ENCODE results near the gene RPL7A. TPM values are rescaled to one million over a fixed set of nuclear protein-coding genes. Genes with fewer than 3 reads are reported as not detected.

Gene RPL7A
- total RNA-seq, 1 experiment from 2014 or later = 2,747 TPM

- ATAC-seq = no peak
- no peaks in the 10 kb centered on the region for H3K9me3 Mint-ChIP-seq
- ChIA-PET POLR2A (no interaction called here), CTCF (interaction anchor here (0.8 to 1.7 kb wide), 3 partner anchors 24 to 89 kb away, joined by 3 to 6 read pairs (median 5); partner anchors contain the start of gene ADAMTS13)
- no peaks in the 10 kb centered on the region for H3K36me3 Mint-ChIP-seq
- no peak overlapping the region for H3K27ac Mint-ChIP-seq
- H3K4me1 Mint-ChIP-seq = no peaks in the 10 kb centered on the region
- TF ChIP-seq ERG (CRISPR knock-in tag; IDR thresholded peaks at IDR 0.05) (no peak), ZNF423 (CRISPR knock-in tag; IDR thresholded peaks at IDR 0.05) (no peak), NR2C2 (CRISPR knock-in tag; IDR thresholded peaks at IDR 0.05) (no peak), ZNF671 (CRISPR knock-in tag; IDR thresholded peaks at IDR 0.05) (no peak), ETV6 (CRISPR knock-in tag; IDR thresholded peaks at IDR 0.05) (no peak), ZNF263 (CRISPR knock-in tag; IDR thresholded peaks at IDR 0.05; ENCODE audit: low read depth) (no peak), ATF6 (CRISPR knock-in tag; IDR thresholded peaks at IDR 0.05) (no peak), ZSCAN18 (CRISPR knock-in tag; IDR thresholded peaks at IDR 0.05) (no peak), NFATC4 (CRISPR knock-in tag; IDR thresholded peaks at IDR 0.05) (no peak), CREM (CRISPR knock-in tag; IDR thresholded peaks at IDR 0.05) (no peak)
- TF ChIP-seq, protein P1, sequence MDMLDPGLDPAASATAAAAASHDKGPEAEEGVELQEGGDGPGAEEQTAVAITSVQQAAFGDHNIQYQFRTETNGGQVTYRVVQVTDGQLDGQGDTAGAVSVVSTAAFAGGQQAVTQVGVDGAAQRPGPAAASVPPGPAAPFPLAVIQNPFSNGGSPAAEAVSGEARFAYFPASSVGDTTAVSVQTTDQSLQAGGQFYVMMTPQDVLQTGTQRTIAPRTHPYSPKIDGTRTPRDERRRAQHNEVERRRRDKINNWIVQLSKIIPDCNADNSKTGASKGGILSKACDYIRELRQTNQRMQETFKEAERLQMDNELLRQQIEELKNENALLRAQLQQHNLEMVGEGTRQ (CRISPR knock-in tag; IDR thresholded peaks at IDR 0.05) = no peak
- TF ChIP-seq, protein P2, sequence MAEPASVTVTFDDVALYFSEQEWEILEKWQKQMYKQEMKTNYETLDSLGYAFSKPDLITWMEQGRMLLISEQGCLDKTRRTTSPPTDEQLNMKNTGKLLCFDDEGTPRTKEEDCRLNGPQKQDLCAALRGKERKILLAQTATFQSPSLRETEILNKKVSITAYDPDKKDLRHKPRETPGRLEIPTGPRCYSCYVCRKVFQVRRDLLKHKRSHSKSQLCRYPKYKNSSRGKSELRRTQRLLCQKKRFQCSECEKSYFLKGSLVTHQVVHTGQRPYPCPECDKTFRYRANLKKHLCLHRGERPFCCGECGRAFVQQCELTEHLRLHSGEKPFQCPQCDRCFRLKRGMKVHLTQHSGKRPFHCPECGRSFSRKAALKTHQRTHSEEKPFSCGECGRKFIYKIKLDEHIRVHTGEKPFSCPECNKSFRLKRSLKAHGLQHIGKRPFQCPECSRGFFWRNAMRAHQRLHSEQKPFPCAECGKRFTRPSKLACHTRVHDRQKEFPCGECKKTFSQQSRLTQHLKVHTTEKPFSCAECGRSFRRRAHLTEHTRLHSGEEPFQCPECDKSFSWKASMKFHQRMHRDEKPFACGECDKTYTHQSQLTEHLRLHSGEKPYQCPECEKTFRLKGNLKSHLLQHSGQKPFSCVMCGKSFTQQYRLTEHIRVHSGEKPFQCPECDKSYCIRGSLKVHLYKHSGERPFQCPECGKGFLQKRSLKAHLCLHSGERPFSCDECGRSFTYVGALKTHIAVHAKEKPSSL (CRISPR knock-in tag; conservative IDR thresholded peaks at IDR 0.05) = no peak
- H3K27me3 Mint-ChIP-seq (ENCODE audit: low read depth) = peaks cover 4% of the 10 kb centered on the region
- H3K4me3 Mint-ChIP-seq = no peak overlapping the region
- no peak for DNase-seq (ENCODE audit: low spot score)
Observed at GRCh38 chr9:133397895-133398294, 49.9 kb downstream of the RPL7A start.

DNA sequence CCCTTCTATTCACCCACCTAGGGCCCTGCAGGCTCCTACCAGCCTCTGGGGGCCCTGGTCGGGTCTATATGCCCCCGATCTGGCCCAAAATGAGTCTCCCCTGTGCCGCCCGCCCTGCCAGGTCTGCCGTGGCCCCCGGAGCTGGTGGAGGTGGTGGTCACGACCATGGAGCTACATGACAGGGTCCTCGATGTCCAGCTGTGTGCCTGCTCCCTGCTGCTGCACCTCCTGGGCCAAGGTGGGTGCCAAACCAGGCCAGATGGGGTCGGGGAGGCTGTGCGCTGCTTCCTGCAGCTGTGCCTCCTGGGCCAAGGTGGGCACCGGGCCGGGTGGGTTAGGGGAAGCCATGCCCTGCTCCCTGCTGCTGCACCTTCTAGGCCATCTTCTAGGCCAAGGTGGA is 52.3 kb downstream of the RPL7A start:
- POLR2A ChIA-PET = interaction anchor here (0.7 kb wide), 1 partner anchor 594 kb away, joined by 3 read pairs; no protein-coding TSS in a partner anchor
- Mint-ChIP-seq H3K36me3 (peaks cover 6% of the 10 kb centered on the region), H3K27me3 (ENCODE audit: low read depth) (peaks cover 4% of the 10 kb centered on the region), H3K9me3 (no peaks in the 10 kb centered on the region), H3K27ac (no peak overlapping the region), H3K4me1 (no peaks in the 10 kb centered on the region), H3K4me3 (no peak overlapping the region)
- ATAC-seq (no peak), DNase-seq (ENCODE audit: low spot score) (no peak)
- TF ChIP-seq ATF1 (CRISPR knock-in tag; IDR thresholded peaks at IDR 0.05) = no peak
- no peak for TF ChIP-seq GTF2I (CRISPR knock-in tag; conservative IDR thresholded peaks at IDR 0.05)
- no peak for TF ChIP-seq MXD4 (CRISPR knock-in tag; IDR thresholded peaks at IDR 0.05; ENCODE audit: borderline replicate concordance)
- peak; percentile 43; the same call in 1 of the 2 replicates for TF ChIP-seq FOXP1 (CRISPR knock-in tag; IDR thresholded peaks at IDR 0.05; ENCODE audit: borderline replicate concordance)
- no peak for TF ChIP-seq IRF2 (CRISPR knock-in tag; IDR thresholded peaks at IDR 0.05; ENCODE audit: borderline replicate concordance, low read depth)
- CTCF ChIA-PET = interaction anchor here (0.6 to 1.1 kb wide), 2 partner anchors 58 to 214 kb away, joined by 3 read pairs; no protein-coding TSS in a partner anchor

Other genes starting within 250 kb of the RPL7A start
- 19.5 to 23.2 TPM (median 22.9 TPM) in 3 replicates for gene RALGDS, start 227.0 kb upstream of the RPL7A start, total RNA-seq (2021)
- 14.5 to 16.7 TPM (median 16.5 TPM) in 3 replicates for gene GBGT1, start 184.3 kb upstream of the RPL7A start, total RNA-seq (2021)
- not detected in 3 replicates for gene OBP2B, start 139.0 kb upstream of the RPL7A start, total RNA-seq (2021)
- 0.15 to 0.39 TPM (median 0.25 TPM) in 3 replicates for gene ABO, start 73.0 kb upstream of the RPL7A start, total RNA-seq (2021)
- 48.8 to 67.2 TPM (median 54.1 TPM) in 3 replicates for gene SURF6, start 12.0 kb upstream of the RPL7A start, total RNA-seq (2021)
- gene MED22, start 87 bp upstream of the RPL7A start, total RNA-seq (2021) = 51.2 to 59.5 TPM (median 55.3 TPM) in 3 replicates
- gene SURF1, start 8.3 kb downstream of the RPL7A start, total RNA-seq (2021) = 33.3 to 36.4 TPM (median 35.6 TPM) in 3 replicates
- gene SURF2, start 8.3 kb downstream of the RPL7A start, total RNA-seq (2021) = 26.3 to 33.3 TPM (median 28.8 TPM) in 3 replicates
- gene SURF4, start 27.8 kb downstream of the RPL7A start, total RNA-seq (2021) = 171 to 173 TPM (median 173 TPM) in 3 replicates
- 0.94 to 1.6 TPM (median 0.98 TPM) in 3 replicates for gene STKLD1, start 28.1 kb downstream of the RPL7A start, total RNA-seq (2021)
- gene REXO4, start 69.8 kb downstream of the RPL7A start, total RNA-seq (2021) = 33.0 to 38.6 TPM (median 36.3 TPM) in 3 replicates
- gene ADAMTS13, start 74.1 kb downstream of the RPL7A start, total RNA-seq (2021) = 12.0 to 16.4 TPM (median 15.9 TPM) in 3 replicates
- gene CACFD1, start 111.8 kb downstream of the RPL7A start, total RNA-seq (2021) = 22.5 to 38.7 TPM (median 29.5 TPM) in 3 replicates
- 13.4 to 16.6 TPM (median 14.2 TPM) in 3 replicates for gene SLC2A6, start 130.9 kb downstream of the RPL7A start, total RNA-seq (2021)
- 0.34 TPM in 1 of 3 replicates, not detected in the others for gene MYMK, start 176.7 kb downstream of the RPL7A start, total RNA-seq (2021)
- 0.64 to 0.87 TPM (median 0.64 TPM) in 3 replicates for gene ADAMTSL2, start 186.5 kb downstream of the RPL7A start, total RNA-seq (2021)

Data from WTC11 (cell line).